Testis (tissue), 3 donors: ENCODE measurements around the gene CUBN. TPM values are rescaled to one million over a fixed set of nuclear protein-coding genes. Genes with fewer than 3 reads are reported as not detected.
A peak's percentile ranks its signal among the peaks of the same experiment; 100 is the strongest.

ENCODE experiments used
- DNase-seq: peaks from one replicate; pipeline ENCODE4 v3.0.0-alpha.2; 2019
- H3K27ac ChIP-seq, 2 donors: fragments of 200-600 bp; sonication (generic); one replicate each; pipeline ENCODE4 v1.5.1; 2019
- H3K27me3 ChIP-seq: fragments of 200-600 bp; sonication (generic); one replicate; pipeline ENCODE4 v1.5.1; 2019
- H3K36me3 ChIP-seq: fragments of 200-600 bp; sonication (generic); one replicate; pipeline ENCODE4 v1.5.1; 2017; ENCODE audit warnings: low read depth; ENCODE audit errors: missing control alignments
- H3K4me1 ChIP-seq: fragments of 200-600 bp; sonication (generic); one replicate; pipeline ENCODE4 v1.5.1; 2019
- H3K4me3 ChIP-seq, 2 donors: fragments of 200-600 bp; sonication (generic); one replicate each; pipeline ENCODE4 v1.5.1; 2017 to 2019
- H3K9me3 ChIP-seq: fragments of 200-600 bp; sonication (generic); one replicate; pipeline ENCODE4 v1.5.1; 2017
- CTCF ChIP-seq, 3 experiments: fragments of 450-650 bp in 2 of 3; fragments of 200-600 bp in 1 of 3; sonication (generic) in 1 of 3; IDR thresholded peaks; one replicate each; pipeline ENCODE4 v1.5.1; 2016 to 2019; ENCODE audit warnings: antibody characterized with exemption in 3 of 3, mild to moderate bottlenecking in 2 of 3, moderate library complexity in 1 of 3
- POLR2A ChIP-seq: fragments of 450-650 bp; IDR thresholded peaks from one replicate; pipeline ENCODE4 v1.6.1; 2017; ENCODE audit warnings: antibody characterized with exemption, mild to moderate bottlenecking, moderate library complexity
- WGBS, 2 donors: methylation state at CpG; one replicate each; pipeline ENCODE4 v1.1.5; 2018; 5-methylcytosine and 5-hydroxymethylcytosine counted together
- intact Hi-C: fragments of 100-400 bp; cut with DNase I; formaldehyde crosslinking; loops from one replicate; pipeline ENCODE4 v1.15.1; 2023; ENCODE audit warnings: low total_unique reads
- polyA plus RNA-seq: library from polyadenylated mRNA; stranded (reverse); fragments of 350-450 nt; fragmentation: Illumina TruSeq; extraction: RNeasy Lipid Tissue Mini Kit (QIAGEN cat#74804); gene quantifications from one replicate; pipeline ENCODE4 v1.2.3, GENCODE V29; 2014; ENCODE audit warnings: low read depth, low replicate concordance; ENCODE audit not compliant: insufficient read depth
- small RNA-seq, 2 donors: library from RNA; depleted of rRNA; stranded (forward); fragments of <200 nt; gene quantifications; one replicate each; pipeline ENCODE3, GENCODE V24; 2016
- total RNA-seq, 2 donors: library from RNA; depleted of rRNA; stranded (reverse); fragments of >200 nt; gene quantifications; one replicate each; pipeline ENCODE4 v1.2.3, GENCODE V29; 2016

The CUBN gene
- total and polyA plus RNA-seq, 3 donors from 2014 or later: 11.0 to 39.3 (median 19.2) TPM

GRCh38 chr10:16779384-16779915 is 350.2 kb downstream of the CUBN start:
- TF ChIP-seq CTCF (IDR thresholded peaks at IDR 0.05) (no peak), POLR2A (no peak)
- Histone ChIP-seq H3K36me3 (no peaks in the 10 kb centered on the region), H3K27ac (no peak overlapping the region), H3K4me1 (peaks cover 3% of the 10 kb centered on the region), H3K27me3 (no peaks in the 10 kb centered on the region), H3K4me3 (no peak overlapping the region), H3K9me3 (no peaks in the 10 kb centered on the region)
- intact Hi-C loops: no loop called here
- DNase-seq: no peak
- 62 to 67% methylated on average over 6 of the region's 6 CpGs for WGBS, 2 donors

GRCh38 chr10:16777473-16778370 is 351.9 kb downstream of the CUBN start:
- TF ChIP-seq CTCF (IDR thresholded peaks at IDR 0.05) (peak; percentile 47 to 89 (median 62)), POLR2A (no peak)
- no peak overlapping the region for H3K27ac ChIP-seq
- H3K27me3 ChIP-seq: no peaks in the 10 kb centered on the region
- no peak overlapping the region for H3K4me3 ChIP-seq
- no peaks in the 10 kb centered on the region for H3K36me3 ChIP-seq
- intact Hi-C loops: no loop called here
- no peaks in the 10 kb centered on the region for H3K9me3 ChIP-seq
- peaks cover 3% of the 10 kb centered on the region for H3K4me1 ChIP-seq
- 57 to 61% methylated on average over 7 of the region's 7 CpGs for WGBS, 2 donors
- no peak for DNase-seq

GRCh38 chr10:16776896-16777295 is 352.7 kb downstream of the CUBN start:
- H3K27ac ChIP-seq: no peak overlapping the region
- 74 to 77% methylated on average over 3 of the region's 3 CpGs for WGBS, 2 donors
- H3K4me3 ChIP-seq: no peak overlapping the region

More at GRCh38 chr10:16776896-16777295, 352.7 kb downstream of the CUBN start:
- TF ChIP-seq POLR2A: no peak
- TF ChIP-seq CTCF (IDR thresholded peaks at IDR 0.05): no peak
- intact Hi-C loops: no loop called here
- Histone ChIP-seq H3K4me1 (peaks cover 3% of the 10 kb centered on the region), H3K9me3 (no peaks in the 10 kb centered on the region), H3K36me3 (no peaks in the 10 kb centered on the region), H3K27me3 (no peaks in the 10 kb centered on the region)
- DNase-seq: no peak

Small RNA genes lying within 50 kb of the gene (small RNA-seq; reads per million reads assigned to genes)
- 0 reads per million in 2 donors for gene AC067747.1

Other genes with a start within 250 kb of the CUBN start
- 10 to 100 TPM in 1 of 2 donors, 1 to 10 TPM in 1; 9.7 to 12.1 TPM for gene TRDMT1, start 71.9 kb upstream of the CUBN start, total RNA-seq
- gene TRDMT1, start 71.9 kb upstream of the CUBN start, polyA plus RNA-seq: 6.9 TPM
- 1,000 to 10,000 TPM in 1 of 2 donors, 100 to 1,000 TPM in 1; 758 to 1,483 TPM for gene VIM, start 98.4 kb upstream of the CUBN start, total RNA-seq
- 938 TPM for gene VIM, start 98.4 kb upstream of the CUBN start, polyA plus RNA-seq